ENCODE measurements around the gene CTTNBP2NL. TPM values are rescaled to one million over a fixed set of nuclear protein-coding genes. Genes with fewer than 3 reads are reported as not detected.

The CTTNBP2NL gene
- total and polyA plus RNA-seq, 12 donors, result 3.9 to 20.6 (median 15.7) TPM

- peak in 6 of 8 donors; percentile 52 to 74 (median 67) for ATAC-seq
- WGBS, 2 donors, result 50 to 57% methylated on average over 2 of the region's 2 CpGs
Measured at GRCh38 chr1:112439592-112439991, 43.6 kb downstream of the CTTNBP2NL start.

GRCh38 chr1:112440574-112440973, 44.6 kb downstream of the CTTNBP2NL start:
- intact Hi-C loops (cut with DNase I), result no loop called here
- Histone ChIP-seq H3K4me3 (no peak overlapping the region), H3K9me3 (peaks cover 0 to 6% (median 0%) of the 10 kb centered on the region in 11 donors), H3K27me3 (no peaks in the 10 kb centered on the region), H3K36me3 (peaks cover 0 to 11% (median 0%) of the 10 kb centered on the region in 9 donors), H3K4me1 (peaks cover 0 to 83% (median 35%) of the 10 kb centered on the region in 9 donors), H3K27ac (peak overlapping the region in 7 of 10 donors; percentile 13 to 81 (median 68))
- no peak for TF ChIP-seq CTCF (IDR thresholded peaks at IDR 0.05)
- ATAC-seq (no peak), DNase-seq (no peak)
- WGBS, 2 donors, result 78 to 87% methylated on average over 5 of the region's 5 CpGs

More at GRCh38 chr1:112439592-112439991, 43.6 kb downstream of the CTTNBP2NL start:
- TF ChIP-seq CTCF (IDR thresholded peaks at IDR 0.05), result no peak
- H3K27me3 ChIP-seq, result no peaks in the 10 kb centered on the region
- peaks cover 0 to 11% (median 0%) of the 10 kb centered on the region in 9 donors for H3K36me3 ChIP-seq
- H3K9me3 ChIP-seq, result peaks cover 0 to 6% (median 0%) of the 10 kb centered on the region in 11 donors
- peaks cover 0 to 81% (median 39%) of the 10 kb centered on the region in 9 donors for H3K4me1 ChIP-seq
- no peak overlapping the region for H3K4me3 ChIP-seq
- intact Hi-C loops (cut with DNase I), result loop anchor here in 2 of 10 donors (5.0 kb wide), 2 partner anchors 42 to 47 kb away; partner anchors contain the start of gene CTTNBP2NL (in 1 of the 2)
- H3K27ac ChIP-seq, result peak overlapping the region; percentile 13 to 81 (median 60)
- DNase-seq, result no peak

GRCh38 chr1:112444269-112444668, 48.3 kb downstream of the CTTNBP2NL start:
- Histone ChIP-seq H3K27me3 (no peaks in the 10 kb centered on the region), H3K4me3 (no peak overlapping the region), H3K27ac (peak overlapping the region in 1 of 10 donors; percentile 42), H3K9me3 (no peaks in the 10 kb centered on the region), H3K4me1 (peaks cover 0 to 62% (median 21%) of the 10 kb centered on the region in 9 donors), H3K36me3 (peaks cover 0 to 14% (median 0%) of the 10 kb centered on the region in 9 donors)
- TF ChIP-seq CTCF (IDR thresholded peaks at IDR 0.05), result no peak
- WGBS, 2 donors, result 45 to 66% methylated on average over 1 of the region's 1 CpG
- intact Hi-C loops (cut with DNase I), result no loop called here
- no peak for DNase-seq
- peak in 1 of 8 donors; percentile 21 for ATAC-seq

- Histone ChIP-seq H3K27ac (no peak overlapping the region), H3K9me3 (no peaks in the 10 kb centered on the region), H3K4me1 (peaks cover 0 to 49% (median 12%) of the 10 kb centered on the region in 9 donors), H3K27me3 (no peaks in the 10 kb centered on the region), H3K4me3 (no peak overlapping the region), H3K36me3 (peaks cover 0 to 27% (median 0%) of the 10 kb centered on the region in 9 donors)
- ATAC-seq (no peak), DNase-seq (no peak)
- intact Hi-C loops (cut with DNase I), result no loop called here
- WGBS, 2 donors, result 65 to 78% methylated on average over 1 of the region's 1 CpG
- no peak for TF ChIP-seq CTCF (IDR thresholded peaks at IDR 0.05)
Measured at GRCh38 chr1:112445596-112445995, 49.6 kb downstream of the CTTNBP2NL start.
